Chondrocyte (in vitro differentiated cells): Measurements from ENCODE around the gene VPS13A. TPM values are rescaled to one million over a fixed set of nuclear protein-coding genes. Genes with fewer than 3 reads are reported as not detected.

Source experiments
- DNase-seq: peaks from one replicate; pipeline ENCODE4 v3.0.0; 2021; ENCODE audit warnings: mixed read lengths, low spot score
- H3K27ac Mint-ChIP-seq: one replicate; pipeline ENCODE4 v1.8.0; 2021; ENCODE audit warnings: mild to moderate bottlenecking, moderate library complexity, mixed read lengths; ENCODE audit not compliant: unreplicated experiment
- H3K27me3 Mint-ChIP-seq: 2 replicates; pipeline ENCODE4 v1.8.0; 2021; ENCODE audit warnings: low read depth, mixed read lengths
- H3K36me3 Mint-ChIP-seq: 2 replicates; pipeline ENCODE4 v1.8.0; 2021; ENCODE audit warnings: low read depth, mixed read lengths
- H3K4me1 Mint-ChIP-seq: 2 replicates; pipeline ENCODE4 v1.8.0; 2021; ENCODE audit warnings: low read depth, mild to moderate bottlenecking, mixed read lengths
- H3K4me3 Mint-ChIP-seq: one replicate; pipeline ENCODE4 v1.8.0; 2021; ENCODE audit warnings: mild to moderate bottlenecking, moderate library complexity, mixed read lengths; ENCODE audit not compliant: unreplicated experiment
- H3K9me3 Mint-ChIP-seq: 2 replicates; pipeline ENCODE4 v1.8.0; 2021; ENCODE audit warnings: low read depth, mixed read lengths
- total RNA-seq: library from RNA; stranded (reverse); gene quantifications from 3 replicates; pipeline ENCODE4 v1.2.1, GENCODE V29; 2021
- TF ChIP-seq, protein P1 (sequence below): fragments of 200-600 bp; sonication (generic); IDR thresholded peaks from 2 replicates; pipeline ENCODE4 v1.5.0; 2021; ENCODE audit warnings: antibody characterized with exemption, mild to moderate bottlenecking, moderate library complexity

VPS13A gene
- total RNA-seq, 1 donor from 2014 or later: 54.1 TPM

GRCh38 chr9:77307166-77307565 lies 129.8 kb downstream of the VPS13A start:
- Mint-ChIP-seq H3K4me3 (no peak overlapping the region), H3K27ac (no peak overlapping the region)

GRCh38 chr9:77316058-77316457 lies 138.7 kb downstream of the VPS13A start:
- H3K9me3 Mint-ChIP-seq: no peaks in the 10 kb centered on the region
- H3K4me3 Mint-ChIP-seq: no peak overlapping the region
- no peak for DNase-seq
- TF ChIP-seq, protein P1, sequence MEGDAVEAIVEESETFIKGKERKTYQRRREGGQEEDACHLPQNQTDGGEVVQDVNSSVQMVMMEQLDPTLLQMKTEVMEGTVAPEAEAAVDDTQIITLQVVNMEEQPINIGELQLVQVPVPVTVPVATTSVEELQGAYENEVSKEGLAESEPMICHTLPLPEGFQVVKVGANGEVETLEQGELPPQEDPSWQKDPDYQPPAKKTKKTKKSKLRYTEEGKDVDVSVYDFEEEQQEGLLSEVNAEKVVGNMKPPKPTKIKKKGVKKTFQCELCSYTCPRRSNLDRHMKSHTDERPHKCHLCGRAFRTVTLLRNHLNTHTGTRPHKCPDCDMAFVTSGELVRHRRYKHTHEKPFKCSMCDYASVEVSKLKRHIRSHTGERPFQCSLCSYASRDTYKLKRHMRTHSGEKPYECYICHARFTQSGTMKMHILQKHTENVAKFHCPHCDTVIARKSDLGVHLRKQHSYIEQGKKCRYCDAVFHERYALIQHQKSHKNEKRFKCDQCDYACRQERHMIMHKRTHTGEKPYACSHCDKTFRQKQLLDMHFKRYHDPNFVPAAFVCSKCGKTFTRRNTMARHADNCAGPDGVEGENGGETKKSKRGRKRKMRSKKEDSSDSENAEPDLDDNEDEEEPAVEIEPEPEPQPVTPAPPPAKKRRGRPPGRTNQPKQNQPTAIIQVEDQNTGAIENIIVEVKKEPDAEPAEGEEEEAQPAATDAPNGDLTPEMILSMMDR: no peak
- peaks cover 25% of the 10 kb centered on the region for H3K36me3 Mint-ChIP-seq
- H3K27me3 Mint-ChIP-seq: no peaks in the 10 kb centered on the region
- peaks cover 7% of the 10 kb centered on the region for H3K4me1 Mint-ChIP-seq
- no peak overlapping the region for H3K27ac Mint-ChIP-seq

More at GRCh38 chr9:77307166-77307565, 129.8 kb downstream of the VPS13A start:
- H3K36me3 Mint-ChIP-seq: peaks cover 23% of the 10 kb centered on the region
- no peaks in the 10 kb centered on the region for H3K27me3 Mint-ChIP-seq
- no peak for DNase-seq
- peaks cover 14% of the 10 kb centered on the region for H3K4me1 Mint-ChIP-seq
- TF ChIP-seq, protein P1: no peak
- H3K9me3 Mint-ChIP-seq: no peaks in the 10 kb centered on the region

GRCh38 chr9:77325058-77325457 lies 147.7 kb downstream of the VPS13A start:
- H3K4me1 Mint-ChIP-seq: no peaks in the 10 kb centered on the region

GRCh38 chr9:77328102-77328501 lies 150.8 kb downstream of the VPS13A start:
- no peak for DNase-seq
- TF ChIP-seq, protein P1: no peak
- no peaks in the 10 kb centered on the region for H3K27me3 Mint-ChIP-seq
- H3K9me3 Mint-ChIP-seq: no peaks in the 10 kb centered on the region
- H3K4me1 Mint-ChIP-seq: no peaks in the 10 kb centered on the region
- H3K4me3 Mint-ChIP-seq: no peak overlapping the region
- no peak overlapping the region for H3K27ac Mint-ChIP-seq
- peaks cover 25% of the 10 kb centered on the region for H3K36me3 Mint-ChIP-seq

More at GRCh38 chr9:77325058-77325457, 147.7 kb downstream of the VPS13A start:
- Mint-ChIP-seq H3K27me3 (no peaks in the 10 kb centered on the region), H3K36me3 (peaks cover 32% of the 10 kb centered on the region), H3K4me3 (no peak overlapping the region), H3K27ac (no peak overlapping the region), H3K9me3 (no peaks in the 10 kb centered on the region)
- DNase-seq: no peak
- TF ChIP-seq, protein P1: no peak

GRCh38 chr9:77370064-77370463 lies 192.7 kb downstream of the VPS13A start:
- Mint-ChIP-seq H3K27me3 (no peaks in the 10 kb centered on the region), H3K36me3 (peaks cover 20% of the 10 kb centered on the region), H3K9me3 (peaks cover 3% of the 10 kb centered on the region), H3K4me3 (no peak overlapping the region), H3K27ac (no peak overlapping the region), H3K4me1 (peaks cover 2% of the 10 kb centered on the region)
- TF ChIP-seq, protein P1: no peak
- DNase-seq: no peak
